ENCODE results near the gene CGB2. TPM values are rescaled to one million over a fixed set of nuclear protein-coding genes. Genes with fewer than 3 reads are reported as not detected.
"Not testable (repeated sequence)": the region's sequence is repeated elsewhere in the genome, so short reads cannot be mapped to it uniquely, and the experiment has no call there.

Gene CGB2
- polyA plus RNA-seq, 1 donor = not detected

- no peak for DNase-seq (ENCODE audit: low read depth)
Measured at GRCh38 chr19:49010453-49010852, 21.2 kb upstream of the CGB2 start.

GRCh38 chr19:49011194-49011593 lies 20.5 kb upstream of the CGB2 start:
- DNase-seq (ENCODE audit: low read depth) = no peak

DNA sequence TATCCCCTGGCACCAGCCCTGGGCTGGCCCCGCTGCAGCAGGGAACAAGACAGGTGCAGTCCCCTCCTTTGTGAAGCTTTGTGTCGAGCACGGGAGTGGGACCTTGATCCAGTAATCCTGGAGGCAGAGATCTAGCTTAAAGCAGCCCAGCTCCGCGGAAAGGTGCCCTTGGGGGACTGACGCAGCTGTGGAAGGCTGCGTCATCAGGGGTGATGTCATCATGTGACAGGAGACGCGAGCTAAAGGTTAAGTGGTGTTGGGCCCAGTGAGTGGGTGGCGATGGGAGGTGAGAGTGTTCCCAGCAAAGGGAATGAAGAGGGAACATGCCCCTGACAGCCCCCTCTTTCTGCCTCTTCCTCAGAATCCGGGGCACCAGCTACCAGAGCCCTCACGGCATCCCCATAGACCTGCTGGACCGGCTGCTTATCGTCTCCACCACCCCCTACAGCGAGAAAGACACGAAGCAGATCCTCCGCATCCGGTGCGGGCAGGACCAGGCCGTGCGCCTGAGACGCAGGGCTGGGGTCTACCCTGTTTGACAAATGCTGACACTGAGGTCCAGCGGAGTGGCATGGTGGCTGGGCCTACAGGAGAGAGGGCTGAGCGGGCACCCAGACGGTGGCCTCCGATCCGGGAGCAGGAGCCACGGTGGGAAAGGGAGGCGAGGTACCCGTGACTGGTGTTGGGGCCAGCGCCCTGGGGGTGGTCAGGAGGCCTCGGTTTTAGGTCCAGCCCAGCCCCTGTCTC lies 17.4 kb upstream of the CGB2 start:
- DNase-seq (ENCODE audit: low read depth) = no peak

GRCh38 chr19:49014870-49015255 lies 16.8 kb upstream of the CGB2 start:
- no peak for DNase-seq (ENCODE audit: low read depth)

DNA sequence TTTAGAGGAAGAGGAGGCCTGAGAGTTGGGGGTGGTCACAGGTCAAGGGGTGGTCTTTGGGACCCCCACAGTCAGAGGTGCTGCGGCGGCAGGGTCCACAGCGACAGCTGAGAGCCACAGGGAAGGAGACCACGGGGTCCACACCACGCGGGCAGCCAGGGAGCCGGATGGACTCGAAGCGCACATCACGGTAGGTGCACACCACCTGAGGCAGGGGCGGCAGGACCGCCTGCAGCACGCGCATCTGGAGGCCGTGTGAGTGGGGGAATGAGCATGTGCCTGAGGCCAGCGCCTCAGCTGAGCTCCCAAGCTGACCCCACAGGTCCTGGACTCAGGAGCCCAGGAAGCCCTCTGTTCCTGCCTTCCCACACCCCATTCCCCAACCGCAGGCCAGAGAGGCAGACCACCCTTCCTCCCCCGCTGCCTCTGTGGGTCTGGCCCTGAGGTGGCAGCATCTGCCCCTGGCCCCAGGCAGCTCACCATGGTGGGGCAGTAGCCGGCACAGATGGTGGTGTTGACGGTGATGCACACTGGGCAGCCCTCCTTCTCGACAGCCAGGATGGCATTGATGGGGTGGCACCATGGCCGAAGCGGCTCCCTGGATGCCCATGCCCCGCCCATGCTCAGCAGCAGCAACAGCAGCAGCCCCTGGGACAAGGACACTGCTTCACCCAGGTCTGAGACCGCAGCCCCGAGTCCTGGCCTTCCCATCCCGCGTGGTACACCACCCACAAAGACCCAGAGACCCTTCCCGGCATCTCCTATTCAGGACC lies 15.4 kb upstream of the CGB2 start:
- DNase-seq (ENCODE audit: low read depth) = no peak

- DNase-seq (ENCODE audit: low read depth) = no peak
Measured at GRCh38 chr19:49017041-49017665, 14.5 kb upstream of the CGB2 start, which contains the start of gene LHB. LHB (minus strand) TSS chr19:49017091; CDS start chr19:49017081, 10 bp downstream.

DNA sequence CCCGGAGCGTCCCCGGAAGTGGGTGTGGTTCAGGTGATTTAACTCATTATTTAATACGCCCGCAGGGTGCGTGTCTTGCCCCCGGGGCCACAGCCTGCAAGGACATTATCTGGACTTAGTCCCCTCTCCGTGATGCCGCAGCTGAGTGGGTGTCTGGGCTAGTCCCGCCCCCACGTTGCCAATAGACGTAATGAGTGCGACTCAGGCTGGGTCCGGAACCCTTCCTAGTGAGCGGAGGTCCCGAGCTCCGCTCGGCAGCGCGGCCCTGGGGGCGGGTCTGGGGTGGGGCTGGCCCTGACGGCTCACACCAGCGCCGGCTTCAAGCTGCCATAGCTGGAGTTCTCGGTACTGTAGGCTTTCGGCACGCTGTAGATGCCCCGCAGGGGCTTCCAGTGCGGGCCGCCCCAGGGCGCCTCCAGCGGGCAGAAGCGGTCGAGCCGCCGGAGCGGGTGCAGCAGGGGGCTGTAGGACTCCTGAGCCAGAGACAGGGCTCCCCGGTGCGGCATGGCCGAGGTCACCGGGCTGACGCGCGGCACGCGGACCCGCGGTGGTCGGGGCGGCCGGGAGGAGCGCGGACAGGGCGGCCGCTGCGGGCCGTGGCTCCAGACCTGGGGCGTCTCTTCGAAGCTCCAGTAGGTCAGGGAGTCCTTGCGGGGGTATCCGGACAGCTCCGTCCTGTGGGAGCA lies 13.9 kb upstream of the CGB2 start:
- no peak for DNase-seq (ENCODE audit: low read depth)

DNA sequence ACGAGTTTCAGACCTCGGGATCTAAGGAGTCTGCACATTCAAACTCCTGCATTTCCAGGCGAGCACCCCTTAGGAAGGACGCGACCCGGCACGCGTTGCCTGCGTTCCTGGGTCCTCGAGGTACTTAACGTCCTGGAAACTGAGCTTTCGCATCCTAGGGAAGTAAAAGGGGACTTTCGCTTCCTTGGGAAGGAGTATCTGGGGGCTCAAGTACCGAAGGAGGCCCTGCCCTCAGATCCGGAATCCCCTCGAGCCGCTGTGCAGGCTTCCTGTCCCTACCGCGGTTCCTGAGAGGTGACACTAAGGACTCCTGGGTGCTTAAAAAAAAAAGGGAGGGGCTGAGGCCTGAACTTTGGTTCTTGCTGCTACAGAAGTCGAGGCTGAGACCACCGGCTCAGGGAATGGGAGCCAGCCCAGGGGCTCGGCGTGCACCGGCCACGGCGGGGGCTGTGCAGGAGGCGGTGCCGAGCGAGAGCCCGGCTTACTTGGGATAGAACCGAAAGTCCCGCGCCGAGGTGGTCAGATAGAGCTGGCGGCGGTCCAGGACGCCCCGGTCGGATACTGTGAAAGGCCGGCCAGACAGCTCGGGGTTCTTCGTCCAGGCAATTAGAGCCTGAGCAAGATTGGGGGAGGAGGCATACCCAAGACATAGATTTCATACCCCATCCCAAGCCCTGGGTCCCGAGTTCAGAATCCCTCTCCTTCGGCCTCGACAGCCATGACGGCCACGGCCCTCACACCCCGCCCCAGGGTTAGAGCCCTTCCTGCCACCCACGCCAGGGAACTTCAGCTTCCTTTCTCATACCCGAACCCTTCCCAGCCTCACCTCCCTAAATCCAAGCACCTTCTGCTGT lies 13.1 kb upstream of the CGB2 start:
- DNase-seq (ENCODE audit: low read depth) = not testable (repeated sequence)

DNA sequence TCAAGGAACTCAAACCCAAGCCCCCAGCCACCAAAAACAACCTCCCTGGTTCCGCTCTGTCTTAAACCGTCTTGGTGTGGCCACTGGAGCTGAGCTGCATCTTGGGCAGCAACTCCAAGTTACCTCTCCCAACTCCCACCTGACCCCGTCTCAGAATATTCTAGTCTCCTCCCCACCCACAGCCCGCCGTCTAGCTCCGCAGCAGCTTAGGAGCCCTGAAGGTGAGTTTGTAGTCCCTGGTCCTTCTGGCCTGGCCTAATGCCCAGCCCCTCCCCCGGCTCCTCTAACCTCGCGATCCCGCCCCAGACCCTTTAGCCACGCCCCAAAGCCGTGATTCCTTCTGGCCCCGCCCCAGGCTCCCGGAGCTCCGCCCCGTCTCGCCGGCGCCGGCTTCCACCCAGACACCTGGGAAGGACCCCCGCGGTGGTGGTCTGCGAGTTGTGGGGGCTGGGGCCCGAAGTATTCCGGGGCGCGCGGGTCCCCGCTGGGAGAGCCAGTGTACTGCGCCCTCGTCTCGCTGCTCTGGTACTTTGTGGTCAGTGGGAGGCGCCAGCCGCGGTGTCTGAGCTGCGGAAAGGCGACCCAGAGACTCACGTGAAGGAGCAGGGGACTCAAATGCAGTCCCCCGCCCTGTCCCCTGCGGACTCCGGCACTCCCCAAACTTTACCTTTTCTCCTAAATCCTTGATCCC lies 12.3 kb upstream of the CGB2 start:
- no peak for DNase-seq (ENCODE audit: low read depth)

DNA sequence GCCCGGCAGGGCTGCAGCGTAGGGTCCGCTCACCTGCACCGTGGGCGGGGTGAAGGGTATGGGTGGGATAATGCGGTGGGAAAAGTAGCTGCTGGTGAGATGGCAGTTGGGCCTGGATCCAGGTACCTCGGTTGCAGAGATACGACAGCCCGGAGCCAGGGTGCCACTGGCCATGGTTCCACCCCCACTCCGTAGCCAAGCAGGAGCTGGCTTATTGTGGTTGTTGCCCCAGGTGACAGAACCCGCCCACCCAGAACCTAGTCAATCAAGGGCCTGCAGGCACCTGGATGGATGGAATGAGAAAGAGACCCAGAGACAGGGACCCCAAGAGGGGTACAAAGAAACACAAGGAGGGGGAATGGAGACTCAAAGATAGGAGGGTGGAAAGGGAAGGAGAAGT lies 11.3 kb upstream of the CGB2 start:
- no peak for DNase-seq (ENCODE audit: low read depth)

GRCh38 chr19:49020931-49021895 lies 10.5 kb upstream of the CGB2 start:
- no peak for DNase-seq (ENCODE audit: low read depth)

DNA sequence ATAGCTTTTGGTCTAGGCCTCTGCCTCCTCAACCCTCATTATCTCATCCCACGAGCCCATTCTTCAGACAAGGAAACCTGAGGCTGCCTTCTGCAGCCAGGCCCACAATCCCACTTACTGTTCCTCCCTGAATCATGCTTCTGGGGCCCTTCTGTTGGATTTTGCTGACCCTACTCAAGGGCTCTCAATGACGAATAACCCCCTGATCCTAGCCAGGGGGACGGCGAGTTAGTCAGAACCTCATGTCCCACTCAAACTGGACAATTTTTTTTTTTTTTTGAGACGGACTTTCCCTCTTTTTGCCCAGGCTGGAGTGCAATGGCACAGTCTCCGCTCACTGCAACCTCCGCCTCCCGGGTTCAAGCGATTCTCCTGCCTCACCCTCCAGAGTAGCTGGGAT lies 9.6 kb upstream of the CGB2 start:
- DNase-seq (ENCODE audit: low read depth) = no peak

DNA sequence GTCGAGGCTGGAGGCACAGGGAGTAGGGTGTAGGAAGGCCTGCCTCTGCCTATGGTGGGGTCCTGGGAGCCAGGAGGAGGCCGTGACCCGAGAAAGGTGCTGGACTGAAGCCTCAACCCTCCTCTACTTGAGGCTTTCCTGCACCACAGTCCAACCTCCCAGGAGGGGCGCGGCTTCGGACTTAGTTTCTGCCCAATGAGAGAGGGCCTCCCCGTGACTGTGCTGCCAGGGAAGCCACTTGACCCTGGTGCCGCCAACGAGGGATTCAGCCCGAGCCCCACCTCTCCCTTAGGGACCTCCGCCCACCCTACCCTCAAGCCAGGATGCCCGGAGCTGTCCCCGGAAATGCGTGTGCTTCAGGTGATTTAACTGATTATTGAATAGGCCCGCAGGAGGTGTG lies 7.5 kb upstream of the CGB2 start, which contains the start of gene CGB3:
Gene CGB3 (minus strand): TSS at position 101 of the 400 bp plus-strand sequence. CDS start 362 bp downstream, outside the sequence.
- not testable (repeated sequence) for DNase-seq (ENCODE audit: low read depth)

- not testable (repeated sequence) for DNase-seq (ENCODE audit: low read depth)
Measured at GRCh38 chr19:49025088-49025487, 6.6 kb upstream of the CGB2 start.

GRCh38 chr19:49025599-49025998 lies 6.1 kb upstream of the CGB2 start:
- DNase-seq (ENCODE audit: low read depth) = not testable (repeated sequence)

DNA sequence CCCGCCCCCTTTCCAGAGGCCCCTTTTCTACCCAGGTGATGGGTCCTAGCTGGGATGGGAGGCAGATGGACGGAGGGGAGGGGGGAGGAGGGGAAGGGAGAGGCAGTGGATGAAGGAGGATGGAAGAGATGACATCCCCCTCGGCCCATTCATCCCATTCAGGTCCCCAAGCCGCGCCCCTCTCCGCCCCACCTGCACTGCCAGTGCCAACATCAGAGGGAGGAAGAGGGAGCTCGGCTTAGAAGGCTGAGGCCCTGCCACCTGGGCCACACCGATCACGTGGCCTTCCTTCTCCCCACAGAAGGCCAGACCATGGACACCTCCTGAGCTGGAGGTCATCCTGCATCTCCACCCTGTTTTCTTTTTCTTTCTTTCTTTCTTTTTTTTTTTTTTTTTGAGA lies 3.0 kb upstream of the CGB2 start:
- not testable (repeated sequence) for DNase-seq (ENCODE audit: low read depth)

- DNase-seq (ENCODE audit: low read depth) = not testable (repeated sequence)
Measured at GRCh38 chr19:49029749-49030148, 1.9 kb upstream of the CGB2 start.

- DNase-seq (ENCODE audit: low read depth) = not testable (repeated sequence)
Measured at GRCh38 chr19:49030323-49030722, 1.4 kb upstream of the CGB2 start.

- not testable (repeated sequence) for DNase-seq (ENCODE audit: low read depth)
Measured at GRCh38 chr19:49036815-49037214, 5.1 kb downstream of the CGB2 start, which contains the start of gene CGB1. CGB1 (minus strand) TSS chr19:49036895; CDS start chr19:49036711, 184 bp downstream.
